OCI-LY3 (cell line): Measurements from ENCODE around the gene MYH15.

Experiments
- EZH2phosphoT487 ChIP-seq: fragments of 200-600 bp; shearing (Covaris generic); IDR thresholded peaks from 2 replicates; pipeline ENCODE4 v1.6.1; 2018; ENCODE audit warnings: antibody characterized with exemption, mixed run types, low read depth
- TF ChIP-seq, protein P1 (sequence below): fragments of 200-600, 300-600 bp; sonication (generic); IDR thresholded peaks from 2 replicates; pipeline ENCODE4 v1.5.1; 2014; ENCODE audit warnings: antibody characterized with exemption, low read length, low read depth

DNA sequence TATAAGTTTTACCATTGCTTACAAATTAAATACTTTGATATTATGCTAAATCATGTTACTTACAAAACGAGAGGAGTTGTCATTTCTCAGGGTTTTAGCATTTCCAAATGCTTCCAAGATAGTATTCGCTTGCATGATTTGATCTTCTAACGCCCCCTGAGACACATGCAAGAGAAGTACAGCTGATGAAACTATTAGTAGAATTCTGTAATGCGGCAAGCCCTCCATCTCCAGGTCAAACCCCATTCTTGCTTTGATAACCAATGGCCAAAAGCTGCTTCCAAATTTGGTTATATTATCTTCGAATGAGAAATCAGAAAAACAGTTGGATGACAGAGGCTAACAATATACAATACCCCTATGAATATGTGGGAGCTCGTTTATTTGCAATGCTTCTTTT is 14.7 kb downstream of the MYH15 start:
- TF ChIP-seq, protein P1, sequence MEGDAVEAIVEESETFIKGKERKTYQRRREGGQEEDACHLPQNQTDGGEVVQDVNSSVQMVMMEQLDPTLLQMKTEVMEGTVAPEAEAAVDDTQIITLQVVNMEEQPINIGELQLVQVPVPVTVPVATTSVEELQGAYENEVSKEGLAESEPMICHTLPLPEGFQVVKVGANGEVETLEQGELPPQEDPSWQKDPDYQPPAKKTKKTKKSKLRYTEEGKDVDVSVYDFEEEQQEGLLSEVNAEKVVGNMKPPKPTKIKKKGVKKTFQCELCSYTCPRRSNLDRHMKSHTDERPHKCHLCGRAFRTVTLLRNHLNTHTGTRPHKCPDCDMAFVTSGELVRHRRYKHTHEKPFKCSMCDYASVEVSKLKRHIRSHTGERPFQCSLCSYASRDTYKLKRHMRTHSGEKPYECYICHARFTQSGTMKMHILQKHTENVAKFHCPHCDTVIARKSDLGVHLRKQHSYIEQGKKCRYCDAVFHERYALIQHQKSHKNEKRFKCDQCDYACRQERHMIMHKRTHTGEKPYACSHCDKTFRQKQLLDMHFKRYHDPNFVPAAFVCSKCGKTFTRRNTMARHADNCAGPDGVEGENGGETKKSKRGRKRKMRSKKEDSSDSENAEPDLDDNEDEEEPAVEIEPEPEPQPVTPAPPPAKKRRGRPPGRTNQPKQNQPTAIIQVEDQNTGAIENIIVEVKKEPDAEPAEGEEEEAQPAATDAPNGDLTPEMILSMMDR: no peak
- TF ChIP-seq EZH2phosphoT487: no peak
